HFF-Myc (cell line): ENCODE data around the gene CNGB1.
"Not testable (repeated sequence)": the region's sequence is repeated elsewhere in the genome, so short reads cannot be mapped to it uniquely, and the experiment has no call there.

Source experiments
- DNase-seq: peaks from one replicate; pipeline ENCODE4 v3.0.0-alpha.2; 2011; ENCODE audit warnings: low read depth; ENCODE audit errors: extremely low read depth
- H3K4me3 ChIP-seq: replicated peaks from 2 replicates; pipeline ENCODE4 v1.5.1; 2011; ENCODE audit warnings: low read depth, mild to moderate bottlenecking, control low read depth, low read length
- TF ChIP-seq, protein P1 (sequence below): IDR thresholded peaks from 2 replicates; pipeline ENCODE4 v1.5.1; 2012; ENCODE audit warnings: mild to moderate bottlenecking, low read depth, low read length, control low read depth; ENCODE audit errors: missing control alignments

CNGB1 gene

DNA sequence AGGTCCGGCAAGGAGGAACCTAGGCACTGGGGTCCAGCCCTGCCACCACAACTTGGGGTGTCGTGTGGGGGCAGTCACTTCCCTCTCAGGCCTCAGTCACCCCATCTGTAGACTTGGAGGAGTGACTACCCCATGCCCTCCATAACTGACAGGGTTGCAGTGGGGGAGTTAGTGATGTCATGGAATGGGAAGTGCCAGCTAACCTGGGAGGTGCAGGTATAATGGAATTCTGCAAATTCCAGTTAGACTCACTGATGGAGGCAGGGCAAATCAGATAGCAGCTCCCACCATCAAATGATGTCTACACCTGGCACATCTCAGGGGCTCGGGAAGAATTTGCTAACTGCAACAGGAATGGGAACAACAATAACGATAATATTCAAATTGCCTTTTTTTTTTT lies 72.9 kb downstream of the CNGB1 start:
- H3K4me3 ChIP-seq = no peak overlapping the region
- no peak for DNase-seq
- TF ChIP-seq, protein P1, sequence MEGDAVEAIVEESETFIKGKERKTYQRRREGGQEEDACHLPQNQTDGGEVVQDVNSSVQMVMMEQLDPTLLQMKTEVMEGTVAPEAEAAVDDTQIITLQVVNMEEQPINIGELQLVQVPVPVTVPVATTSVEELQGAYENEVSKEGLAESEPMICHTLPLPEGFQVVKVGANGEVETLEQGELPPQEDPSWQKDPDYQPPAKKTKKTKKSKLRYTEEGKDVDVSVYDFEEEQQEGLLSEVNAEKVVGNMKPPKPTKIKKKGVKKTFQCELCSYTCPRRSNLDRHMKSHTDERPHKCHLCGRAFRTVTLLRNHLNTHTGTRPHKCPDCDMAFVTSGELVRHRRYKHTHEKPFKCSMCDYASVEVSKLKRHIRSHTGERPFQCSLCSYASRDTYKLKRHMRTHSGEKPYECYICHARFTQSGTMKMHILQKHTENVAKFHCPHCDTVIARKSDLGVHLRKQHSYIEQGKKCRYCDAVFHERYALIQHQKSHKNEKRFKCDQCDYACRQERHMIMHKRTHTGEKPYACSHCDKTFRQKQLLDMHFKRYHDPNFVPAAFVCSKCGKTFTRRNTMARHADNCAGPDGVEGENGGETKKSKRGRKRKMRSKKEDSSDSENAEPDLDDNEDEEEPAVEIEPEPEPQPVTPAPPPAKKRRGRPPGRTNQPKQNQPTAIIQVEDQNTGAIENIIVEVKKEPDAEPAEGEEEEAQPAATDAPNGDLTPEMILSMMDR = no peak

DNA sequence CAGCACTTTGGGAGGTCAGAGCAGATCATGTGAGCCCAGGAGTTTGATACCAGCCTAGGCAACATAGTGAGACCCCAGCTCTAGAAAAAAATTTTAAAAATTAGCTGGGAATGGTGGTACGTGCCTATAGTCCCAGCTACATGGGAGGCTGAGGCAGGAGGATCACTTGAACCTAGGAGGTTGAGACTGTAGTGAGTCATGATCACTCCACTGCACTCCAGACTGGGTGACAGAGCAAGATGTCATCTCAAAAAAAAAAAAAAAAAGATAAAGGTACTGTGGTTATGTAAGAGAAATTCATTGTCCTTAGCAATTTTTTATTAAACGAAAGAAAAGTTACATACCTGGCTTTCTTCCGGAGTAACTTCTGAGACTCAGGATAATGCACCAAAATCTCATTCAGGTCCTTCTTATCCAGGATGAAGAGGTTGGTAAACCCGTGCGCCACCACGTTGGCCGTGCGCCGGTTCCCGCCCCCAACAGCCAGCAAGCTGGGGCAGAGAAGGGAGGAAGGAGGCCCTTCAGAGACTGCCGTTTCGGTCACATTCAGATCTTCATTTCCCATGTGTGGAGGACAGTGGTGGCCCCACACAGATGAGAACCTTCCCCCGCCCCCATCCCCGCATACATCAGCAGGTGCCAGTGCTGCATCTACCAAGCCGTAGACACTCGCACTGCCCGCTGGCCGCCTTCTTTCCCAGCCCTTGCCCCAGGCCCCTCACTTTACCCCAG lies 73.7 kb downstream of the CNGB1 start:
- TF ChIP-seq, protein P1 = no peak
- DNase-seq = no peak
- H3K4me3 ChIP-seq = no peak overlapping the region

DNA sequence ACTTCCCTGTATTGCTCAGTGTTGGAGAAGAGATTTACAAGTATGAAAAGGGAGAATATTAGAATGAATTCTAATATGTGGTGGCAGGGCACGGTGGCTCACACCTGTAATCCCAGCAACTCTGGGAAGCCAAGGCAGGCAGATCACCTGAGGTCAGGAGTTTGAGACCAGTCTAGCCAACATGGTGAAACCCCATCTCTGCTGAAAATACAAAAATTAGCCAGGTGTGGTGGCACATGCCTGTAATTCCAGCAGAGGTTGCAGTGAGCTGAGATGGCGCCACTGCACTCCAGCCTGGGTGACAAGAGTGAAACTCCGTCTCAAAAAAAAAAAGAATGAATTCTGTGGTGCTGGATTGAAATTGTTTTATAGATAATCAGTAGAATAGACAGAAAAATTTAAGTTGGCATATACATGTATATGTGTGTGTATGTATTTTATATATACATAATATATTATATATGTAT lies 75.8 kb downstream of the CNGB1 start:
- H3K4me3 ChIP-seq, DNase-seq: not testable (repeated sequence)

DNA sequence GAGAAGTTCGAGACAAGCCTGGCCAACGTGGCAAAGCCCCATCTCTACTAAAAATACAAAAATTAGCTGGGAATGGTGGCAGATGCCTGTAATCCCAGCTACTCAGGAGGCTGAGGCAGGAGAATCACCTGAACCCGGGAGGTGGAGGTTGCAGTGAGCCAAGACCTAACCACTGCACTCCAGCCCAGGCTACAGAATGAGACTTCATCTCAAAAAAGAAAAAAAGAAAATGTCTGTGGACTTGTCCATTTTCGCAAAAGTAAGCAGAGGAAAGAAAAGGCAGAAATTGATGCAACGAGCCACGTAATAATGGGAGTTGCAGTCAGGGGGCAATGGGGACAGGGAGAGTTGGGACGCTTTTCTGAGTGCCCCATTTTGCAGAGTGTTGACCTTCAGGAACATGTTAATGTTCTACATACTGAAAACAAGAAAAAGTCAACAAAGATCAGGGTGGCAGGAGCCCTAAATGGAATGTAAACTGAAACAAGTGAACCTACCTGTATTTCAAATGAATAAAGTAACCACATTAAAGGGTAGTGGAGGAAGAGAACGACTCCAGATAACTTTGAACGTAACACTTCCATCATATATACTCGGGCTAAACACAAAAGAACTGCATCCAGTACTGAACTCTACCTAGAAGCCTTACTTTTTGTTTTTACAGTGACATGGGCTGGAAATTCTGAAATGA lies 76.4 kb downstream of the CNGB1 start:
- TF ChIP-seq, protein P1 = no peak
- no peak for DNase-seq
- no peak overlapping the region for H3K4me3 ChIP-seq

DNA sequence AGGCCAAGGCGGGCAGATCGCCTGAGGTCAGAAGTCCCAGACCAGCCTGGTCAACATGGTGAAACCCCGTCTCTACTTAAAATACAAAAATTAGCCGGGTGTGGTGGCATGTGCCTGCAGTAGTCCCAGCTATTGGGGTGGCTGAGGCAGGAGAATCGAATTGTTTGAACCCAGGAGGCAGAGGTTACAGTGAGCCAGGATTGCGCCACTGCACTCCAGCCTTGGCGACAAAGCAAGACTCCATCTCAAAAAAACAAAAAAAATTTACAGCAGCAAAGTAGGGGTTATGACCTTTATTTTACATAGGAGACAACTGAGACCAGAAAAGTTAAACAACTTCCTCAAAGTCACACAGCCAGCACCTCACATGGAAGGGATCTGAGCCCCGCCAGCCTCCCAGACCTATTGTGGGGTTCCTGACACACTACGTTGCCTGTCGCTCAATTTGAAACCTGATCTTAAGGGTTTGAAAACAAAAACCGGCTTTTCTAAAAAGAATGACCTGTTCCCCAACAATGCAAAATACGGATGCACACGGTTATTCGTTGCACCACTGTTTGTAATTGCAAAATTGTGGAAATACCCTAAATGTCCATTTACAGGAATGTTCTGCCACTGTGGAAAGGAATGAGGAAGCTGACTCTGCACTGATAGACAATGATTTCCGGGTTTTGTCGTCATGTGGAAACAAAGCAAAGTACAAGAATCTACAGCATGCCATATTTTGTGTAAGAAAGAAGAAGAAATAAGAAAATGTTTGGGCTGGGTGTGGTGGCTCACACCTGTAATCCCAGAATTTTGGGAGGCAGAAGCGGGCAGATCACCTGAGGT lies 77.2 kb downstream of the CNGB1 start:
- H3K4me3 ChIP-seq = no peak overlapping the region
- TF ChIP-seq, protein P1 = no peak
- no peak for DNase-seq

DNA sequence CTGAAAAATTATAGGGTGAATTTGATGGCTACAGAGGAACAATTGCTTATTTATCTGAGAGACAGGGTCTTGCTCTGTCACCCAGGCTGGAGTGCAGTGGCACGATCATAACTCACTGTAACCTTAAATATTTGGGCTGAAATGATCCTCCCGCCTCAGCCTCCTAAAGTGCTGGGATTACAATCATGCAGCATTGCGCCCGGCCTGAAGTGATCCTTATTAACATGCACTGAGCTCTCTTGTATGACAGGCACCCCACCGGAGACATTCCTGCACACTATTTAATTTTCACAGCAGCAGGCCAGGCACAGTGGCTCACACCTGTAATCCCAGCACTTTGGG lies 77.7 kb downstream of the CNGB1 start:
- no peak overlapping the region for H3K4me3 ChIP-seq
- TF ChIP-seq, protein P1 = no peak

DNA sequence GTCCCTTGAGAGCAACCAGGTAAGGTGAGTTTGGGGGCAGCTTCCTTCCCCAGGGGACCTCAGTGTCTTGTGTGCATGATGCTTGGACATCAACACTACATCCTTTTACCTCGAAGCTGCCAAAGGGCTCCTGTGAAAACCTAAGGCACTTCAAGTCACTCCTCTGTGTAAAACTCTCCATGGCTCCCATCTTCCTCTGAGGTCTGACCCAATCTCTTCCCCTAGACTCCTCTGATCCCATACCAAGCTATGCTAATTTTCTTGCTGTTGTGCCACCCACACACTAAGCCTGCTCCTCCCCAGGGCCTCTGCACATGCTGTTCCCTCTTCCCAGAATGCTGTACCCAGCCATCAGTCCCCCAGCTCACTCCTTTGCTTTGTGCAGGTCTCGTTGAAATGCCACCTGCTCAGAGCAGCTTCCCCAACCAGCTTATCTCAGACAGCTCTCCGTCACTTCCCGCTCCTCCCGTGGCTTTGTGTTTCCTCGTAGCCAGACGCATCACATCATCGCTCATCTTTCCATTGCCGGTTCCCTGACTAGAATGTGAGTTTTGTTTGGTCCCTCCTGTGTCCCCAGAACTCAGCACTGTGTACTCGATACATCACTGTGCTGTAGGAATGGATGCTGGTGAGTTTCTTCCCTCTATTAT lies 78.4 kb downstream of the CNGB1 start:
- DNase-seq = no peak
- no peak overlapping the region for H3K4me3 ChIP-seq
- TF ChIP-seq, protein P1 = no peak

More for the DNA sequence above, 77.7 kb downstream of the CNGB1 start:
- no peak for DNase-seq
